Middle frontal gyrus (tissue), 1 donor: Measurements from ENCODE around the gene IRF5.
"Not testable (repeated sequence)": the region's sequence is repeated elsewhere in the genome, so short reads cannot be mapped to it uniquely, and the experiment has no call there.

ENCODE experiments used
- DNase-seq: peaks from one replicate; pipeline ENCODE4 v3.0.0-alpha.2; 2015; ENCODE audit warnings: low spot score; ENCODE audit errors: extremely low spot score

Gene IRF5

GRCh38 chr7:128906001-128906765 lies 31.5 kb upstream of the IRF5 start:
- no peak for DNase-seq

GRCh38 chr7:128906766-128907559 lies 30.8 kb upstream of the IRF5 start:
- DNase-seq: no peak

DNA sequence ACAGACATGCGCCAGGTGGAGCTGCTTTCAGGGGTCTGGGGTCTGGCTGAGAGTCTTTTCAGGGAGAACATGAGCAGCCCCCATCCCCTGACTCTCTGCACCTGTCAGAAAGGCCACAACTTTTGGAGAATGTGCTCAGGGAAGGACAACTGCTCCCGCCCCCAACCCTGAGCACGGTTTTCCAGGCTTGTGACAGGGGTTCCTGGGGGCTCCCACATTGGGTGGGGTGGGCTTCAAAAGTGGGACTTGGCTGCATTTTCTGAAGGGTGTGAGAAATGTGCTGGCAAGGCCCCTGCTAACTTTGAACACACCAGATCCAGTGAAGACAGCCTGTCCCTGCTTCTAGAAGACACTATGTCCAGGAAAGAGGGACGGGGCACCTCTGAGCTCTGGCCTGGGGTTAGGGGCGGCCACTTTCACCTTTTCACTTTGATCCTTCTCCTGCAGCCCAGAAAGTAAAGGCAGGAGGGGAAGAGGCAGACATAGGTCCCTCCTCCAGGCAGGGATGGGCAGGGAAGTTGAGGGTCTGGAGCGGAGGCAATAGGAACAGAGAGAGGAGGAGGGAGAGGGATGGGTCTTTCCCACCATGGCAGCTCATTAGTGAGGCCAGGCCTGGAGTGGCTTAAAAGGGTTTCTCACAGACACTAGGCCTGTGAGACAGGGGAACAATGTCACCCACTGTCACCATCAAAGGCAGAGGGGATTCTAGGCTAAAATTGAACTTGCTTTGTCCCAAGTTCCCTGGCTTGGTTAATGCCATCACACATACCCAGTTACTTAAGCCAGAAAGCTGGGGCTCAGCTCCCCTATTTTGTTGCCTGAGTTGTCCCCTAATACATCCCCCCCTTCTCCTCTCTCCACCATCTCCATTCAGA lies 28.7 kb upstream of the IRF5 start:
- no peak for DNase-seq

DNA sequence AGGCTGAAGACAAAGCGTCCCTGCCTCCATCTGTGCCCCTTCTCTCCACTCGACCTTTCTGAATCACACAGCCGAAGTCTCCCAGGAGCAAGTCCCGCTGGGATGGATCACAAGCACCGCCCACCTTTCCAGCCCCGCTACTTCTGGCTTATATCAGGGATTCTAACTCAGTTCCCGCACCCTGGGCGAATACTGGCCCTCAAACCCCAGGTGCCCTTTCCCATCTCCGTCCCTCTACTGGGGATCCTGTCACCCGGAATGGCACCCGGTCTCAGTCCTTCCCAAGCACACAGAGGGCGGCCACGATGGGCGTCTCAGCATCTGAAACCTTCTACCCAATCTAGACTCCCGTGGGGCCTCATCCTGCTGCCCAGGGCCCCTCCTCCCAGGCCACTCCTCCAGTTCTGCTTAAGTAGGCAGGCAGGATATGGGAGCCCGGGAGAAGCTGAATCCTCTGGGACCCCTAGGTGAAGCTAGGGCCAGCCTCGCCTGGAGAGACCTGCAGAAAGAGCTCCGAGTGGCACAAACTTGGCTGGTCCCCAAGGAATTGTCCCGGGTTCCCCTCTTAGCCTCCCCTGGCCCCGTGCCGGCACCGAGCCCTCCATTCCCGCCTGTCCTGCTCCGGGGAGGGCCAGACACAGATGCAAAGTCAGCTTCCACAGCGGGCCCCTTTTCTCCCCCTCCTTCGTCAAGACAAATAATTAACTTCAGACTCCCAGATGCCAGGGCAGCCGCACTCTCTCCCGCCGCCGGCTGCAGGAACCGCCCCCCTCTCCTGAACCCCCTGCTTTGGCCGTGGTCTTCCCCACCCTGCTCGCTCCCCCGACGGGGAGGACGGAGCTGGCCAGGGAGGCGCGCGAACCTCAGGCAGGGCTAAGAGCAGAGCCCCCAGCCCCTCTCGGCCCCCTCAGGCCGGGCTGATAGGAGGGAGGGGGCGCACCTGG lies 27.8 kb upstream of the IRF5 start:
- DNase-seq: no peak

- no peak for DNase-seq
These were observed 27.2 kb upstream of the IRF5 start, which contains the start of gene KCP for GRCh38 chr7:128910569-128910945. TSS of gene KCP (minus strand) at chr7:128910709. CDS start at chr7:128910676, 33 bp downstream.

DNA sequence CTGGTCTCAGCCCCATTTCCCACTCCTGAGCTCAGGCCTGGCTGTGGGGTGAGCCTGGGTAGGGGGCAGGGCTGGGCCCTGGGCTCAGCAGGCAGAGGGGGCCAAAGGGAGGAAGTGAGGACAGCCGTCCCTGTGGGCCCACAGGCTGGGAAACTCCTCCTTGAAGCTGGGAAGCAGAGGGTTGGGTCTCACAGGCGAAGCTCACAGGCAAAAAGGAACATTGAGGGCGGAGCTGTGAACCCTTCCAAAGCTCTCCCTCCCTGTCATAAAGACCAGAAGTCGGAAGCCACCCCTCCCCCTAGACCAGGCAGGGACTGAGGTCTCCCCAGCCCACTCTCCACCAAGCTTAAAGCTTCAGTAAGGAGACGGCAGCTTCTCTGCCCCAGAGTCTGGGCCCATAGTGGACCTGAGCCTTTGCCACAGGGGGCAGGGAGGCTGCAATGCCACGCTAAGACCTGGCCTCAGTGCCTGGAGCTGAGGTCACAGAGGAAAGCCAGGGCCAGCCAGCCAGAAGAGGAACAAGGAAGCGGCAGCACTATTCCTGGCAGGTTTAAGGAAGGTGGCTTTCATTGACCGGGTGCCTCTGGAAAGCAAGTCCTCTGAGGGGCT lies 26.2 kb upstream of the IRF5 start:
- DNase-seq: no peak

GRCh38 chr7:128912281-128912680 lies 25.4 kb upstream of the IRF5 start:
- DNase-seq: no peak

- DNase-seq: not testable (repeated sequence)
These were observed 24.8 kb upstream of the IRF5 start for GRCh38 chr7:128912709-128913495.

DNA sequence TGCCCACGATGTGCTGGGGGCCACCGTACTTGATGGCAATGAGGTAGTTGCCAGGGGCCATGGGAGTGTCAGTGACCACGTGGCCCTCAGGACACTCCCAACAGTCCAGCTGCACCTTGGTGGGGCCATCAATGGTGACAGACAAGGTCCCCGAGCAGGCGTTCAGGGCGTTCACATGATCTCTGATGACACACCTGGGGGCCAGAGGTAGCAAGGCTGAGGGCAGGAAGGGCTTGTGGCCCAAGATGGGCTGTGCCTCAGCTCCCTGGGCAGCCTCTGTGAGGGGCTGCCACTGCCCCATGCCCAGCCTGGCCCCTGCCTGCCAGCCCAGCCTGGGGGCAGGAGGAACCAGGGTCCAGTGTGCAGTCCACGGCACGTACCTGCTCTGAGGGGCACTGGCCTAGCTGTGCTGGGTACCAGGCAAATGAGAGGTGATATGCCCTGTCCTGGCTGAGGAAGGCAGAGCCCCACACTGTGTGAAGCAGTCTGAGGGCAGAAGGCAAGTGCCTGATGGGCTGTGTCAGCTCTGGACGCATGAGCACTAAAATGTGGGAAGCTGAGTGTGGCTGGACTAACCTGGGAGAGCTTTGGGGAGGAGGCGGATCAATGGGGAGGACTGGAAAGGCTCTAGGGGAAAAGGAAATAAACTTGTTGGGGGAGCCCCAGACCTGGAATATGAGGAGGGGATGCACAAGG lies 23.7 kb upstream of the IRF5 start:
- no peak for DNase-seq

DNA sequence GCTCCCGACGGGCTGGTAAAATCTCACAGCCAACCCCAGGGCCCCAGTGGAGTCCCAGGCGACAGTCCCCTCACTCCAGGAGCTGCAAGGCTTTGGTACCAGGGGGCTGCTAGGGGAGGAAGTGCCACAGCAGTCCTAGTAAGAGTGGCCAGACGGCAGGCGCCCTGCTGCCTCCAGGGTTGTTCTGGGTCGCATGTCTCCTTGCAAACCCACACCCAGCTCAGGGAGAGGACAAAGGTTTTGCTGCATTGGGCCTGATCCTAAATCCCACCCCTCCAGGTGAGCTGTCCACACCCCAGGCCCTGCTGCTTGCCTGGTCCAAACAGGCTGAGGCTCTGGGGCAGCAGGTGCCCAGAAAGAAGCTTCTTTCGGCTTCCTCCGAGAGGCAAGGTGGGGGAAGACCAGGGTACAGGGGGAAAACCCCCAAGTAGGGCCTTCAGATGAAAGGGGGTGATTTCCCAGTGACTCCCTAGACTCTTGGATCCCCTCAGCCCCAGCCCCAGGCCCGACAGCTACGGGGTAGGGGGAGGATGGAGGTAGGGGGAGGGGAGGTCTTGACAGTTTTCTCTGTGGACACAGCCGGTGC lies 23.1 kb upstream of the IRF5 start:
- no peak for DNase-seq

GRCh38 chr7:128915271-128915819 lies 22.4 kb upstream of the IRF5 start:
- DNase-seq: no peak

- DNase-seq: no peak
These were observed 21.7 kb upstream of the IRF5 start for GRCh38 chr7:128915841-128916642.

- DNase-seq: no peak
These were observed 21.1 kb upstream of the IRF5 start for GRCh38 chr7:128916643-128916915.

- DNase-seq: no peak
These were observed 20.6 kb upstream of the IRF5 start for GRCh38 chr7:128917122-128917521.

- no peak for DNase-seq
These were observed 19.6 kb upstream of the IRF5 start for GRCh38 chr7:128918016-128918665.

DNA sequence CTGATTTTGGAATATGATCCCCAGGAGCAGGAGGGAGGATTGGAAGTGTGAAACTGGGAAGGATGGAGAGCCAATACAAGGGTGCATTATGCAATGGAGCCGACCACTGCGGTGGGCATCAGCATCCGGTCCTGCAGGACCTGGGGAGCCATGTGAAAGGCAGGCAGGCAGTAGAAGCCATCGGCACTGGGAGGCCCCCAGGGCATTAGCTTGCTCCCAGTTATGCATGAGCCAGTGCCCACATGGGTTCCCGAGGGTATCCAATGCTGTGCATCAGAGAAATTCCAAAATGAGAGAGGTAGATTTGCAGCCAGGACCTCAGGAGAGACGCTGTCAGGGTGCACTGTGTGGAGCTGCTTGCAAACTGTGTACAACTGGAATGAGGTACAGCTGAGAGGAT lies 18.5 kb upstream of the IRF5 start:
- no peak for DNase-seq
